Kidney (tissue), 14 donors: ENCODE measurements around the gene IPO11. TPM values are rescaled to one million over a fixed set of nuclear protein-coding genes. Genes with fewer than 3 reads are reported as not detected.

ENCODE experiments used
- DNase-seq, 5 donors: peaks; one replicate each; pipeline ENCODE4 v3.0.0-alpha.2; 2013 to 2020
- FAIRE-seq: peaks from 2 replicates; lab custom pipeline; 2012; peaks lifted over from hg19 to GRCh38; lab: Jason Lieb, UNC
- H3K27ac ChIP-seq, 2 donors: one replicate each; pipeline ENCODE4 v1.7.0; 2013; ENCODE audit warnings: low read depth in 2 of 2, low read length in 2 of 2, inconsistent platforms in 1 of 2
- H3K27me3 ChIP-seq: one replicate; pipeline ENCODE4 v1.7.1; 2013; ENCODE audit warnings: low read length, inconsistent platforms; ENCODE audit not compliant: control insufficient read depth, insufficient read depth
- H3K36me3 ChIP-seq, 3 donors: one replicate each; pipeline versions ENCODE4 v1.7.0 to v1.7.1; 2013; ENCODE audit warnings: low read length in 3 of 3, control low read depth in 1 of 3, inconsistent platforms in 1 of 3; ENCODE audit not compliant: insufficient read depth in 3 of 3, control insufficient read depth in 2 of 3
- H3K4me1 ChIP-seq, 3 donors: one replicate each; pipeline versions ENCODE4 v1.7.0 to v1.7.1; 2013; ENCODE audit warnings: low read length in 3 of 3, inconsistent platforms in 1 of 3, low read depth in 1 of 3; ENCODE audit not compliant: control insufficient read depth in 2 of 3, insufficient read depth in 2 of 3
- H3K4me3 ChIP-seq, 3 donors: one replicate each; pipeline versions ENCODE4 v1.7.0 to v1.8.1; 2013; ENCODE audit warnings: low read length in 3 of 3, control low read depth in 1 of 3, inconsistent platforms in 1 of 3
- H3K9ac ChIP-seq, 3 donors: one replicate each; pipeline versions ENCODE4 v1.7.0 to v1.7.1; 2013; ENCODE audit warnings: low read length in 3 of 3, control low read depth in 1 of 3, inconsistent platforms in 1 of 3
- H3K9me3 ChIP-seq, 3 donors: one replicate each; pipeline versions ENCODE4 v1.7.0 to v1.7.1; 2013; ENCODE audit warnings: low read length in 3 of 3, control low read depth in 1 of 3, inconsistent platforms in 1 of 3; ENCODE audit not compliant: control insufficient read depth in 2 of 3, insufficient read depth in 1 of 3
- CTCF ChIP-seq: IDR thresholded peaks from 3 replicates; pipeline ENCODE4 v1.5.1; 2012; ENCODE audit warnings: mild to moderate bottlenecking, moderate library complexity, borderline replicate concordance; ENCODE audit not compliant: insufficient read depth; ENCODE audit errors: extremely low read depth
- intact Hi-C: fragments of 100-400 bp; cut with DNase I; formaldehyde crosslinking; loops from one replicate; pipeline ENCODE4 v1.11.1; 2022
- polyA plus RNA-seq: library from polyadenylated mRNA; stranded (reverse); fragments of 350-450 nt; fragmentation: Illumina TruSeq; extraction: RNeasy Lipid Tissue Mini Kit (QIAGEN cat#74804); gene quantifications from one replicate; pipeline ENCODE4 v1.2.3, GENCODE V29; 2014; ENCODE audit warnings: low read depth, low replicate concordance; ENCODE audit not compliant: insufficient read depth
- total RNA-seq: library from RNA; stranded (reverse); fragmentation: NEBNext Ultra II Directional; extraction: Animal tissue kit (Norgen Biotek cat#: 25700); gene quantifications from one replicate; pipeline ENCODE4 v1.2.1, GENCODE V29; 2021
- donor health status: control.
- donor health status: control.
- donor health status: control.
- donor health status: control.
- donor health status: control.
- donor health status: DM: yes; HTN: yes; CAD: no.
- donor health status: Normal renal cell carcinoma (clear cell type).

IPO11 gene
- total and polyA plus RNA-seq, 2 donors from 2014 or later: 18.5 to 36.1 TPM

- H3K27ac ChIP-seq: no peak overlapping the region
- H3K4me1 ChIP-seq: no peaks in the 10 kb centered on the region
- DNase-seq (no peak), FAIRE-seq (no peak)
- H3K36me3 ChIP-seq: peaks cover 6 to 13% (median 9%) of the 10 kb centered on the region in 3 donors
- H3K4me3 ChIP-seq: no peak overlapping the region
- no peak overlapping the region for H3K9ac ChIP-seq
- intact Hi-C loops: no loop called here
- H3K27me3 ChIP-seq: no peaks in the 10 kb centered on the region
- TF ChIP-seq CTCF: no peak
- no peaks in the 10 kb centered on the region for H3K9me3 ChIP-seq
Measured at GRCh38 chr5:62376064-62376463, 36.5 kb upstream of the IPO11 start.

- FAIRE-seq: no peak
- H3K27me3 ChIP-seq: no peaks in the 10 kb centered on the region
- H3K9ac ChIP-seq: no peak overlapping the region
- no peaks in the 10 kb centered on the region for H3K9me3 ChIP-seq
- H3K4me1 ChIP-seq: peaks cover 0 to 3% (median 0%) of the 10 kb centered on the region in 3 donors
- H3K27ac ChIP-seq: no peak overlapping the region
- peak in 1 of 5 donors; percentile 22 for DNase-seq
- peaks cover 5 to 12% (median 10%) of the 10 kb centered on the region in 3 donors for H3K36me3 ChIP-seq
- intact Hi-C loops: no loop called here
- no peak overlapping the region for H3K4me3 ChIP-seq
- TF ChIP-seq CTCF: no peak
Measured at GRCh38 chr5:62385131-62385530, 27.4 kb upstream of the IPO11 start.

- no peaks in the 10 kb centered on the region for H3K27me3 ChIP-seq
- peaks cover 0 to 3% (median 0%) of the 10 kb centered on the region in 3 donors for H3K4me1 ChIP-seq
- peaks cover 5 to 12% (median 8%) of the 10 kb centered on the region in 3 donors for H3K36me3 ChIP-seq
- TF ChIP-seq CTCF: no peak
- no peak for FAIRE-seq
- intact Hi-C loops: no loop called here
- H3K27ac ChIP-seq: no peak overlapping the region
- no peak overlapping the region for H3K9ac ChIP-seq
- DNase-seq: peak in 1 of 5 donors; percentile 13
- H3K4me3 ChIP-seq: no peak overlapping the region
- no peaks in the 10 kb centered on the region for H3K9me3 ChIP-seq
Measured at GRCh38 chr5:62385816-62386400, 26.7 kb upstream of the IPO11 start.

GRCh38 chr5:62386824-62387223 is 25.7 kb upstream of the IPO11 start:
- H3K36me3 ChIP-seq: peaks cover 5 to 12% (median 8%) of the 10 kb centered on the region in 3 donors
- no peak overlapping the region for H3K9ac ChIP-seq
- no peaks in the 10 kb centered on the region for H3K27me3 ChIP-seq
- FAIRE-seq: no peak
- DNase-seq: no peak
- no peaks in the 10 kb centered on the region for H3K9me3 ChIP-seq
- no peak for TF ChIP-seq CTCF
- H3K4me1 ChIP-seq: peaks cover 0 to 3% (median 0%) of the 10 kb centered on the region in 3 donors
- H3K4me3 ChIP-seq: no peak overlapping the region
- H3K27ac ChIP-seq: no peak overlapping the region
- intact Hi-C loops: no loop called here
